Karpas-422 (cell line): ENCODE results near the gene AOAH. TPM values are rescaled to one million over a fixed set of nuclear protein-coding genes. Genes with fewer than 3 reads are reported as not detected.

ENCODE experiments used
- DNase-seq: peaks from one replicate; pipeline ENCODE4 v3.0.0-alpha.2; 2015
- H2AFZ ChIP-seq: fragments of 200-600 bp; sonication (generic); 2 replicates; pipeline ENCODE4 v1.6.1; 2014; ENCODE audit warnings: antibody characterized with exemption, low read length, mixed read lengths
- H3K27ac ChIP-seq: fragments of 200-600 bp; sonication (generic); 2 replicates; pipeline ENCODE4 v1.5.1; 2014; ENCODE audit warnings: mild to moderate bottlenecking, low read length, moderate library complexity
- H3K27me3 ChIP-seq: fragments of 200-600 bp; sonication (generic); 2 replicates; pipeline ENCODE4 v1.6.1; 2014; ENCODE audit warnings: low read length, mixed read lengths
- H3K36me3 ChIP-seq: fragments of 200-600 bp; sonication (generic); 2 replicates; pipeline ENCODE4 v1.6.1; 2014; ENCODE audit warnings: low read length, mixed read lengths; ENCODE audit not compliant: insufficient read depth
- H3K4me1 ChIP-seq: fragments of 200-600 bp; sonication (generic); 2 replicates; pipeline ENCODE4 v1.6.1; 2014; ENCODE audit warnings: mild to moderate bottlenecking, low read length, mixed read lengths
- H3K4me2 ChIP-seq: fragments of 200-600 bp; sonication (generic); 2 replicates; pipeline ENCODE4 v1.6.1; 2014; ENCODE audit warnings: low read length, low read depth, mild to moderate bottlenecking; ENCODE audit not compliant: poor library complexity, severe bottlenecking
- H3K4me3 ChIP-seq: fragments of 200-600 bp; sonication (generic); 2 replicates; pipeline ENCODE4 v1.5.1; 2014; ENCODE audit warnings: mild to moderate bottlenecking, antibody characterized with exemption, low read length, mixed read lengths
- H3K79me2 ChIP-seq: fragments of 200-600 bp; sonication (generic); 2 replicates; pipeline ENCODE4 v1.6.1; 2014; ENCODE audit warnings: mild to moderate bottlenecking, low read length, mixed read lengths
- H3K9ac ChIP-seq: fragments of 200-600 bp; sonication (generic); 2 replicates; pipeline ENCODE4 v1.6.0; 2014; ENCODE audit warnings: low read length
- H3K9me2 ChIP-seq: fragments of 200-600 bp; sonication (generic), shearing (Covaris generic); replicated peaks from 2 replicates; pipeline ENCODE4 v1.6.0; 2014; ENCODE audit warnings: mild to moderate bottlenecking, low read length, moderate library complexity; ENCODE audit not compliant: insufficient read depth
- H3K9me3 ChIP-seq: fragments of 300-700, 200-600 bp; sonication (generic); 2 replicates; pipeline ENCODE4 v1.6.1; 2014; ENCODE audit warnings: low read length, mixed read lengths
- H4K20me1 ChIP-seq: fragments of 200-600 bp; sonication (generic); 2 replicates; pipeline ENCODE4 v1.6.1; 2014; ENCODE audit warnings: mild to moderate bottlenecking, antibody characterized with exemption, low read length, low read depth; ENCODE audit not compliant: insufficient read depth
- total RNA-seq: library from RNA; depleted of rRNA; stranded (reverse); fragments of >200 nt; shearing (Covaris generic); gene quantifications from 2 replicates; pipeline ENCODE4 v1.2.3, GENCODE V29; 2014; ENCODE audit warnings: low replicate concordance

Gene AOAH
- total RNA-seq, 1 experiment from 2014 or later = not detected

- Histone ChIP-seq H2AFZ (no peak overlapping the region), H3K9ac (no peak overlapping the region), H3K27ac (no peak overlapping the region), H3K27me3 (no peaks in the 10 kb centered on the region), H3K4me2 (no peak overlapping the region), H3K9me2 (no peaks in the 10 kb centered on the region), H3K4me3 (no peak overlapping the region), H4K20me1 (no peaks in the 10 kb centered on the region), H3K9me3 (no peaks in the 10 kb centered on the region), H3K79me2 (no peaks in the 10 kb centered on the region), H3K4me1 (no peaks in the 10 kb centered on the region), H3K36me3 (no peaks in the 10 kb centered on the region)
- no peak for DNase-seq
Observed at GRCh38 chr7:36606976-36607720, 117.1 kb downstream of the AOAH start.

GRCh38 chr7:36606153-36606975 is 117.9 kb downstream of the AOAH start:
- Histone ChIP-seq H3K27ac (no peak overlapping the region), H3K9ac (no peak overlapping the region), H3K9me3 (no peaks in the 10 kb centered on the region), H3K4me3 (no peak overlapping the region), H3K4me2 (no peak overlapping the region), H3K9me2 (no peaks in the 10 kb centered on the region), H3K27me3 (no peaks in the 10 kb centered on the region), H4K20me1 (no peaks in the 10 kb centered on the region), H3K4me1 (no peaks in the 10 kb centered on the region), H3K79me2 (no peaks in the 10 kb centered on the region), H3K36me3 (no peaks in the 10 kb centered on the region), H2AFZ (no peak overlapping the region)
- DNase-seq = no peak

- Histone ChIP-seq H3K36me3 (no peaks in the 10 kb centered on the region), H3K79me2 (no peaks in the 10 kb centered on the region), H3K4me2 (no peak overlapping the region), H3K9me2 (no peaks in the 10 kb centered on the region), H4K20me1 (no peaks in the 10 kb centered on the region), H3K27me3 (no peaks in the 10 kb centered on the region), H3K9ac (no peak overlapping the region), H2AFZ (no peak overlapping the region), H3K9me3 (no peaks in the 10 kb centered on the region), H3K4me1 (no peaks in the 10 kb centered on the region), H3K4me3 (no peak overlapping the region), H3K27ac (no peak overlapping the region)
- DNase-seq = no peak
Observed at GRCh38 chr7:36605261-36606051, 118.8 kb downstream of the AOAH start.

- Histone ChIP-seq H2AFZ (no peak overlapping the region), H3K79me2 (no peaks in the 10 kb centered on the region), H3K4me2 (no peak overlapping the region), H3K27ac (no peak overlapping the region), H3K4me1 (no peaks in the 10 kb centered on the region), H3K9me3 (no peaks in the 10 kb centered on the region), H3K9ac (no peak overlapping the region), H3K36me3 (no peaks in the 10 kb centered on the region), H3K9me2 (no peaks in the 10 kb centered on the region), H3K27me3 (no peaks in the 10 kb centered on the region), H4K20me1 (no peaks in the 10 kb centered on the region), H3K4me3 (no peak overlapping the region)
- DNase-seq = no peak
Observed at GRCh38 chr7:36604806-36605205, 119.5 kb downstream of the AOAH start.

GRCh38 chr7:36602934-36603887 is 121.1 kb downstream of the AOAH start:
- Histone ChIP-seq H3K4me2 (no peak overlapping the region), H3K4me1 (no peaks in the 10 kb centered on the region), H3K79me2 (no peaks in the 10 kb centered on the region), H3K27me3 (no peaks in the 10 kb centered on the region), H3K4me3 (no peak overlapping the region), H3K9ac (no peak overlapping the region), H3K9me3 (no peaks in the 10 kb centered on the region), H3K36me3 (no peaks in the 10 kb centered on the region), H4K20me1 (no peaks in the 10 kb centered on the region), H3K9me2 (no peaks in the 10 kb centered on the region), H2AFZ (no peak overlapping the region), H3K27ac (no peak overlapping the region)
- no peak for DNase-seq

- Histone ChIP-seq H3K9me3 (no peaks in the 10 kb centered on the region), H4K20me1 (no peaks in the 10 kb centered on the region)
Observed at GRCh38 chr7:36602511-36602910, 121.8 kb downstream of the AOAH start.

GRCh38 chr7:36601601-36602000 is 122.7 kb downstream of the AOAH start:
- Histone ChIP-seq H3K27ac (no peak overlapping the region), H3K9me2 (no peaks in the 10 kb centered on the region), H3K79me2 (no peaks in the 10 kb centered on the region)

More at GRCh38 chr7:36602511-36602910, 121.8 kb downstream of the AOAH start:
- DNase-seq = no peak
- Histone ChIP-seq H3K79me2 (no peaks in the 10 kb centered on the region), H3K4me2 (no peak overlapping the region), H3K27me3 (no peaks in the 10 kb centered on the region), H3K36me3 (no peaks in the 10 kb centered on the region), H3K9me2 (no peaks in the 10 kb centered on the region), H3K9ac (no peak overlapping the region), H2AFZ (no peak overlapping the region), H3K4me1 (no peaks in the 10 kb centered on the region), H3K27ac (no peak overlapping the region), H3K4me3 (no peak overlapping the region)

More at GRCh38 chr7:36601601-36602000, 122.7 kb downstream of the AOAH start:
- no peak for DNase-seq
- no peaks in the 10 kb centered on the region for H3K4me1 ChIP-seq
- no peaks in the 10 kb centered on the region for H3K9me3 ChIP-seq
- H3K9ac ChIP-seq = no peak overlapping the region
- no peaks in the 10 kb centered on the region for H3K27me3 ChIP-seq
- H2AFZ ChIP-seq = no peak overlapping the region
- H3K4me3 ChIP-seq = no peak overlapping the region
- no peak overlapping the region for H3K4me2 ChIP-seq
- no peaks in the 10 kb centered on the region for H4K20me1 ChIP-seq
- H3K36me3 ChIP-seq = no peaks in the 10 kb centered on the region
